B cell (primary cell): Measurements from ENCODE around the gene DR1. TPM values are rescaled to one million over a fixed set of nuclear protein-coding genes. Genes with fewer than 3 reads are reported as not detected.
"Not testable (repeated sequence)": the region's sequence is repeated elsewhere in the genome, so short reads cannot be mapped to it uniquely, and the experiment has no call there.

Source experiments
- ATAC-seq: fragments of 200-7000 bp; cut with Tn5 transposase; one replicate; pipeline ENCODE4 v1.10.0; 2021; ENCODE audit warnings: low read depth, mild to moderate bottlenecking, moderate number of reproducible peaks, moderate library complexity
- CTCF ChIA-PET: fragments of 350-600 bp; sonication (Branson Sonifier 250); formaldehyde crosslinking; loops from one replicate; lab custom pipeline; 2021; ENCODE audit warnings: antibody characterized with exemption, inconsistent platforms; lab: Charles Lee
- POLR2A ChIA-PET: fragments of 350-600 bp; sonication (Branson Sonifier 250); formaldehyde crosslinking; loops from one replicate; lab custom pipeline; 2021; ENCODE audit warnings: antibody characterized with exemption; lab: Charles Lee
- DNase-seq: peaks from one replicate; pipeline ENCODE4 v3.0.0; 2013
- H2AFZ ChIP-seq: 2 replicates; pipeline ENCODE4 v1.6.1; 2012; ENCODE audit warnings: mild to moderate bottlenecking, low read depth, low read length; ENCODE audit not compliant: insufficient read depth, poor library complexity, severe bottlenecking
- H3K27ac ChIP-seq, 2 donors: 1 replicate in 1 of 2; 2 replicates in 1 of 2; pipeline ENCODE4 v1.5.1; 2012 to 2013; ENCODE audit warnings: low read length in 2 of 2, mild to moderate bottlenecking in 2 of 2, moderate library complexity in 1 of 2
- H3K27me3 ChIP-seq, 4 experiments: fragments of 200-600 bp in 1 of 4; sonication (generic) in 1 of 4; replicated peaks in 1 of 4; 1 replicate in 2 of 4; 2 replicates in 2 of 4; pipeline versions ENCODE4 v1.6.1 to v1.7.0; 2013 to 2016; ENCODE audit warnings: low read length in 3 of 4, mild to moderate bottlenecking in 2 of 4, mixed read lengths in 1 of 4, moderate library complexity in 1 of 4; ENCODE audit not compliant: insufficient read depth in 4 of 4, control insufficient read depth in 3 of 4; ENCODE audit errors: control extremely low read depth in 1 of 4
- H3K36me3 ChIP-seq, 2 experiments: replicated peaks in 1 of 2; 1 replicate in 1 of 2; 2 replicates in 1 of 2; pipeline versions ENCODE4 v1.6.1 to v1.7.1; 2013; ENCODE audit warnings: low read length in 1 of 2; ENCODE audit not compliant: insufficient read depth in 2 of 2, control insufficient read depth in 1 of 2; ENCODE audit errors: control extremely low read depth in 1 of 2, extremely low read depth in 1 of 2
- H3K4me1 ChIP-seq, 2 donors: fragments of 200-600 bp in 1 of 2; sonication (generic) in 1 of 2; 1 replicate in 1 of 2; 2 replicates in 1 of 2; pipeline versions ENCODE4 v1.5.1 to v1.6.1; 2013 to 2017; ENCODE audit warnings: low read length in 2 of 2; ENCODE audit not compliant: control insufficient read depth in 2 of 2, insufficient read depth in 2 of 2
- H3K4me2 ChIP-seq: replicated peaks from 2 replicates; pipeline ENCODE3; 2012; ENCODE audit warnings: mild to moderate bottlenecking, low read depth, low read length; ENCODE audit not compliant: poor library complexity, severe bottlenecking
- H3K4me3 ChIP-seq, 5 experiments: fragments of 200-600 bp in 1 of 5; sonication (generic) in 1 of 5; 1 replicate in 3 of 5; 2 replicates in 2 of 5; pipeline versions ENCODE4 v1.5.1 to v1.7.0; 2011 to 2016; ENCODE audit warnings: low read length in 4 of 5, mild to moderate bottlenecking in 4 of 5, low read depth in 2 of 5, control low read depth in 1 of 5, moderate library complexity in 1 of 5; ENCODE audit not compliant: insufficient read depth in 1 of 5; ENCODE audit errors: control extremely low read depth in 1 of 5, extremely low read depth in 1 of 5
- H3K79me2 ChIP-seq: fragments of 200-600 bp; sonication (generic); one replicate; pipeline ENCODE4 v1.6.0; 2016; ENCODE audit warnings: low read length; ENCODE audit not compliant: control insufficient read depth, insufficient read depth
- H3K9ac ChIP-seq: fragments of 200-600 bp; sonication (generic); 2 replicates; pipeline ENCODE4 v1.6.1; 2017; ENCODE audit warnings: mild to moderate bottlenecking, low read length, moderate library complexity
- H3K9me3 ChIP-seq, 3 donors: one replicate each; pipeline versions ENCODE4 v1.6.1 to v1.7.1; 2013; ENCODE audit warnings: low read length in 2 of 3; ENCODE audit not compliant: control insufficient read depth in 2 of 3, insufficient read depth in 1 of 3; ENCODE audit errors: control extremely low read depth in 1 of 3
- H4K20me1 ChIP-seq: 2 replicates; pipeline ENCODE4 v1.6.0; 2012; ENCODE audit warnings: mild to moderate bottlenecking, low read length; ENCODE audit not compliant: insufficient read depth, control insufficient read depth, poor library complexity, severe bottlenecking
- H3K27ac Mint-ChIP-seq: one replicate; pipeline ENCODE4 v1.8.0; 2021; ENCODE audit warnings: mixed read lengths
- H3K27me3 Mint-ChIP-seq: one replicate; pipeline ENCODE4 v1.8.0; 2021; ENCODE audit warnings: mixed read lengths
- H3K4me1 Mint-ChIP-seq: one replicate; pipeline ENCODE4 v1.8.0; 2021; ENCODE audit warnings: mixed read lengths
- H3K4me3 Mint-ChIP-seq: one replicate; pipeline ENCODE4 v1.8.0; 2021; ENCODE audit warnings: mixed read lengths
- H3K9me3 Mint-ChIP-seq: one replicate; pipeline ENCODE4 v1.8.0; 2022; ENCODE audit warnings: mixed read lengths; ENCODE audit not compliant: insufficient read depth
- EZH2 ChIP-seq: IDR thresholded peaks from 2 replicates; pipeline ENCODE4 v1.6.1; 2012; ENCODE audit warnings: borderline replicate concordance, low read depth, mild to moderate bottlenecking, moderate library complexity, low read length; ENCODE audit not compliant: insufficient read depth, poor library complexity, severe bottlenecking
- WGBS: methylation state at CpG from one replicate; pipeline ENCODE4 v1.1.5; 2013; ENCODE audit warnings: missing lambda C conversion rate; ENCODE audit not compliant: insufficient coverage; 5-methylcytosine and 5-hydroxymethylcytosine counted together
- intact Hi-C: fragments of 100-400 bp; cut with micrococcal nuclease; formaldehyde crosslinking; loops from one replicate; pipeline ENCODE4 v1.10.0; 2022
- polyA plus RNA-seq: library from polyadenylated mRNA; depleted of rRNA; stranded (reverse); fragments of >200 nt; gene quantifications from 2 replicates; pipeline ENCODE4 v1.2.3, GENCODE V29; 2012
- total RNA-seq, 2 donors: library from RNA; stranded (reverse); fragments of 120-200 nt in 1 of 2; gene quantifications; 1 replicate in 1 of 2; 2 replicates in 1 of 2; pipeline versions ENCODE4 v1.2.3 to v1.2.4, GENCODE V29; 2013 to 2022
- TF ChIP-seq, protein P1 (sequence below): fragments of 200-600 bp; IDR thresholded peaks from one replicate; pipeline ENCODE4 v1.8.0; 2022; ENCODE audit warnings: antibody characterized with exemption, mild to moderate bottlenecking

Gene DR1
- total and polyA plus RNA-seq, 2 donors (not counting 1 experiment from before 2014, with no cell fraction given): 11.4 to 69.2 TPM

DNA sequence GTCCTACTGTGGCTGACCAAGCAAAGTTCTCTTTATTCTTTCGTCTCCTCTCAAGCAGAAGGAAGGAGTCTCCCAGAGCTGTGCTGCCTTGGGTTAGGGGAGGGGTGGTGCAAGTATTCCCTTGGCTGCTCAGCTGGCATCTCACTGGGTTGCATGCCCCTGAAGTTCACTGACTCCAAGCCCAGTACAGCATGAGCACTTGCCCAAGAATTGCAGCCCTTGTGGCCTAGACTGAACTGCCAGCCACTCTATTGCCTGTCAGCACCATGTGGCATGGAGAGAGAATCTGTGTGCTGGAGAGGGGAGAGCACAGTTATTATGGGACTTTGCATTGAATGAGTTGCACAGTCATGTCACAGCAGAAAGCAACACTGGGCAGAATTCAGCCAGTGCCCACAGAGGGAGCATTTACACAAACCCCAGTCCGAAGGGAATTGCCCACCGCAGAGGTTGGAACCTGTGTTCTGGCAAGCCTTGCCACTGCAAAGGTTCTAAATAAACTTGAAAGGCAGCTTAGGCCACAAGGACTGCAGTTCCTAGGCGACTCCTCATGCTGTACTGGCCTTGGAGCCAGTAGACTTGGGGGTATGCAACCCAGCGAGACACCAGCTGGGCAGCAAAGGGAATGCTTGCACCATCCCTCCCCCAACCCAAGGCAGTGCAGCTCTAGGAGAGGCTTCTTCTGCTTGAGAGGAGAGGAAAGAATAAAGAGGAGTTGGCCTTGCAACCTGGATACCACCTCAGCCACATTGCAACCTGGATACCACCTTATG, 28.8 kb downstream of the DR1 start:
- WGBS: 98% methylated on average over 4 of the region's 5 CpGs
- Histone ChIP-seq H3K79me2 (no peaks in the 10 kb centered on the region), H3K27me3 (no peaks in the 10 kb centered on the region), H3K9me3 (peaks cover 0 to 19% (median 3%) of the 10 kb centered on the region in 3 donors), H3K4me3 (no peak overlapping the region), H3K27ac (no peak overlapping the region), H3K4me1 (no peaks in the 10 kb centered on the region), H3K4me2 (no peak overlapping the region), H3K9ac (no peak overlapping the region), H2AFZ (no peak overlapping the region), H3K36me3 (no peaks in the 10 kb centered on the region), H4K20me1 (no peaks in the 10 kb centered on the region)
- CTCF ChIA-PET: no interaction called here
- Mint-ChIP-seq H3K27me3 (no peaks in the 10 kb centered on the region), H3K27ac (no peak overlapping the region), H3K9me3 (peaks cover 4% of the 10 kb centered on the region), H3K4me3 (no peak overlapping the region), H3K4me1 (no peaks in the 10 kb centered on the region)
- intact Hi-C loops: no loop called here
- TF ChIP-seq, protein P1, sequence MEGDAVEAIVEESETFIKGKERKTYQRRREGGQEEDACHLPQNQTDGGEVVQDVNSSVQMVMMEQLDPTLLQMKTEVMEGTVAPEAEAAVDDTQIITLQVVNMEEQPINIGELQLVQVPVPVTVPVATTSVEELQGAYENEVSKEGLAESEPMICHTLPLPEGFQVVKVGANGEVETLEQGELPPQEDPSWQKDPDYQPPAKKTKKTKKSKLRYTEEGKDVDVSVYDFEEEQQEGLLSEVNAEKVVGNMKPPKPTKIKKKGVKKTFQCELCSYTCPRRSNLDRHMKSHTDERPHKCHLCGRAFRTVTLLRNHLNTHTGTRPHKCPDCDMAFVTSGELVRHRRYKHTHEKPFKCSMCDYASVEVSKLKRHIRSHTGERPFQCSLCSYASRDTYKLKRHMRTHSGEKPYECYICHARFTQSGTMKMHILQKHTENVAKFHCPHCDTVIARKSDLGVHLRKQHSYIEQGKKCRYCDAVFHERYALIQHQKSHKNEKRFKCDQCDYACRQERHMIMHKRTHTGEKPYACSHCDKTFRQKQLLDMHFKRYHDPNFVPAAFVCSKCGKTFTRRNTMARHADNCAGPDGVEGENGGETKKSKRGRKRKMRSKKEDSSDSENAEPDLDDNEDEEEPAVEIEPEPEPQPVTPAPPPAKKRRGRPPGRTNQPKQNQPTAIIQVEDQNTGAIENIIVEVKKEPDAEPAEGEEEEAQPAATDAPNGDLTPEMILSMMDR: no peak
- no peak for TF ChIP-seq EZH2
- POLR2A ChIA-PET: no interaction called here
- ATAC-seq (no peak), DNase-seq (no peak)

DNA sequence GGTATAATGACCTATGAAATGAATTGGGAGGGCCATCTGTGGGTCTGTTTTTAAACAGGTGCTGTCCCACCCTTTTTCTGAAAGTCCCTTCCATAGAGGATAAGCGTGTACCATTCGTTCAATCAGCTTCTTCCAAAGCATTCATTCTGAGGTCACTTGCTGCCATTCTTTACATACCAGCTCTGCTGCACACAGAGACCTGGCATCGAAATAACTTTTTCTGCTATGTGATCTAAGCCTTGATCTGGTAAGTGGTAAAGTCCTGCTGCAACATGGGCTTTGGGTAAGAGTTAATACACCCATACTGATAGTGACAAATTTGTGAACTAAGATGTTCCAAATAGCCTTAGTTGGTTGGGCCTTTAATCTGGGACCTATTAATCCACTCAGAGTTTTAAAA, 38.9 kb downstream of the DR1 start:
- Mint-ChIP-seq H3K27me3 (no peaks in the 10 kb centered on the region), H3K27ac (no peak overlapping the region), H3K4me3 (no peak overlapping the region), H3K4me1 (no peaks in the 10 kb centered on the region), H3K9me3 (peaks cover 14% of the 10 kb centered on the region)
- H4K20me1 ChIP-seq: no peaks in the 10 kb centered on the region
- H3K9ac ChIP-seq: no peak overlapping the region
- H3K4me1 ChIP-seq: no peaks in the 10 kb centered on the region
- ATAC-seq (no peak), DNase-seq (no peak)
- H3K36me3 ChIP-seq: no peaks in the 10 kb centered on the region
- ChIA-PET CTCF (no interaction called here), POLR2A (no interaction called here)
- TF ChIP-seq EZH2: no peak
- TF ChIP-seq, protein P1: no peak
- H3K79me2 ChIP-seq: no peaks in the 10 kb centered on the region
- no peak overlapping the region for H3K27ac ChIP-seq
- no peak overlapping the region for H2AFZ ChIP-seq
- peaks cover 5 to 13% (median 12%) of the 10 kb centered on the region in 3 donors for H3K9me3 ChIP-seq
- no peaks in the 10 kb centered on the region for H3K27me3 ChIP-seq
- no CpG with 5 or more reads among the region's 3 CpGs for WGBS
- intact Hi-C loops: no loop called here
- H3K4me3 ChIP-seq: no peak overlapping the region
- H3K4me2 ChIP-seq: no peak overlapping the region

- H3K27me3 Mint-ChIP-seq, POLR2A ChIA-PET, H3K9ac ChIP-seq, H3K27me3 ChIP-seq, H3K36me3 ChIP-seq, H2AFZ ChIP-seq, CTCF ChIA-PET, H3K27ac Mint-ChIP-seq, DNase-seq, H3K4me2 ChIP-seq, intact Hi-C loops, H3K4me3 ChIP-seq, H3K27ac ChIP-seq, H3K4me1 Mint-ChIP-seq, H3K79me2 ChIP-seq, H3K4me3 Mint-ChIP-seq, H4K20me1 ChIP-seq, ATAC-seq, H3K4me1 ChIP-seq: not testable (repeated sequence)
- WGBS: no CpG with 5 or more reads among the region's 7 CpGs
- peaks cover 5 to 13% (median 12%) of the 10 kb centered on the region in 3 donors for H3K9me3 ChIP-seq
- peaks cover 12% of the 10 kb centered on the region for H3K9me3 Mint-ChIP-seq
Measured at GRCh38 chr1:93386268-93386667, 40.6 kb downstream of the DR1 start.
